SK-MEL-5 (cell line): ENCODE results near the gene ZBTB26. TPM values are rescaled to one million over a fixed set of nuclear protein-coding genes. Genes with fewer than 3 reads are reported as not detected.
"Not testable (repeated sequence)": the region's sequence is repeated elsewhere in the genome, so short reads cannot be mapped to it uniquely, and the experiment has no call there.

Source experiments
- DNase-seq: peaks from one replicate; pipeline ENCODE4 v3.0.0-alpha.2; 2016; ENCODE audit warnings: low read depth, low spot score
- in situ Hi-C: cut with HindIII; loops from 2 replicates; pipeline ENCODE4 v1.10.0; 2016; ENCODE audit warnings: low sequenced_read_pairs, high pct_unique_total_duplicates, low pct_unique_long_range_greater_than_20kb
- total RNA-seq: library from RNA; depleted of rRNA; stranded (reverse); fragments of >200 nt; shearing (Covaris generic); gene quantifications from 2 replicates; pipeline ENCODE4 v1.2.3, GENCODE V29; 2014

ZBTB26 gene
- total RNA-seq, 1 experiment from 2014 or later: 4.6 TPM

DNA sequence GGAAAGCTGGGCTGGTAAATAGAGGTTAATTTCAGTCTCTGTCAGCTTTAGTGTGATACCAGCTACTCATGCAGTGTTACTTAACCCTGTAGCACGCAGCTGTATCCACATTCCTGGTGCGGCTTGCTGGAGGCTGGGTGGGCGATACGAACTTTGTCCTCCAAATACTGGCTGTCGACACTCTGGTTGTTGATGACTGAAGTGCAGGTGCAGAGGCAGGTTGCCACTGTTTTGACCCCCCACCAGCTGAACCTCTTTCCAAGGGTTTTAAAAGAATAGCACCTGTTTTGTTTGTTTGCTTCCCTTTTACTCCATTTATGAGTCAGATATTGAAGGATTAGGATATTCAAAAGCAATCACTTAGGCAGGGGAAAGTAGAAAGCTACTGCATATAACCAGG lies 5.2 kb upstream of the ZBTB26 start:
- in situ Hi-C loops: no loop called here
- no peak for DNase-seq

DNA sequence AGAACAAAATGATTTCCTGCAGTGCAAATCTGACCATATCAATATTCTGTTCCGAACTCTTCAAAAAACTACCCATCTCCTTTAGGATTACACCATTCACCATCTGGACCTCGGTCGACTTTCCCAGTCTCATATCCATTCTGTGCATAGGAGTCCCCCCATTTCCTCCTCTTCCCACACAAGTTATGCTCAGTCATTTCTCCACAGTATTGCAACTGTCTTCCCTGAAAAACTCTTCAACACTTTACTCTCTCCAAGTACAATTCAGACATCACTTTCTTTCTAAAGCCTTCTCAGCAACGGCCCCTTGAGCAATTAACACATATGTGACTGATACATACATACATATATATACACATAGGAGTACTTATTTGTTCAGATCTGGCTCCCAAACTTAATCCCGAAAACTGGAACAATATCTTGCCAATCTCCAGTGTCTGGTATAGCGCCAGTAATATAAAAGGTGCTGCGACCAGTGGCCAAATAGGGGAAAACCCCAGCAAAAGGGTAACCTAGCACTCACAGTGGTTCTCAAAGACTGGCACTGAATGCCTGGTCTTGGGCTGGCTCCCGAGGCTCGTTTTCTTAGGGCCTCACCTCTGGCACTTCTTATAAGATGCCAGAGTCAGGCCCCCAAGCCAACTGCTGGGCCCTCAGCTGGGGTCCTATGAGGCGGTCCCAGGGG lies 629 bp downstream of the ZBTB26 start:
- DNase-seq: no peak
- in situ Hi-C loops: no loop called here

DNA sequence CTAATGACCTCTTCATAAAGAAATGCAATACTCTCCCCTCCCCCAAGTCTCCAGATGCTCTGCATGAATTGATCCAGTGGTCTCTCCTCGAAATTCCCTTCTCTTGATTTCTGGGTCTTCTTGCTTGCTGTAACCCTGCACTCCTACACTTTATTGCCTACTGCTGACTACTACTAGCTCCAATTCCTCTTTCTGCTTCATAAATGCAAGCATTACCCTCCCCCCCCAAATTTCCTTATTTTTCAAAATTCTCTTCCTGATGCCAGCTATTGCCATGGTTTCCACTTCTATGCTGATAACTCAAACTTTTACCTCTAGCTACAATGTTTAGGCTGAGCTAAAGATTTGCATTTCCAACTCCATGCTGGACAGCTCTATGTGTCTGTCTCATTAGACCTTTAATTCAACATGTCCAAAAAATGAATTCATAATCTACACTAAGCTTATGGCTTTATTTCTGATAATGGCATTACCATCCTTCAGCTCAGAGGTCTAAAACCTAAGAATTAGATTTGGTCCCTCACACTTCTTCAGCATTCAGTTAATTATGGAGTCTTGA lies 1.4 kb downstream of the ZBTB26 start:
- no peak for DNase-seq
- in situ Hi-C loops: no loop called here

DNA sequence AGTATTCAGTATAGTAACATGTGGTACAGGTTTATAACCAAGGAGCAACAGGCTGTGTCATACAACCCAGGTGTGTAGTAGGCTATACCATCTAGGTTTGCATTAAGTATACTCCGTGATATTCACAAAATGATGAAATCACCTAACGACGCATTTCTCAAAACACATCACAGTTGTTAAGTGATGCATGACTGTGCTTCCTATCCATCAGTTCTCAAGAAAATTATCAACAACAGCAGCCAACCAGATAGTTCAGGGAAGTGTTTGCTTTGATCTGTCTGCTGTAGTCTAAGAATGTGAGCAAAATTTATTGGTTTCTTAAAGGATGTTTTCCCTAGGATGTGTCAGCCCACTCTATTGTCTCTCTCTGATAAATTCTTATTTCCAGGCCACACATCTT lies 7.4 kb downstream of the ZBTB26 start:
- no peak for DNase-seq

DNA sequence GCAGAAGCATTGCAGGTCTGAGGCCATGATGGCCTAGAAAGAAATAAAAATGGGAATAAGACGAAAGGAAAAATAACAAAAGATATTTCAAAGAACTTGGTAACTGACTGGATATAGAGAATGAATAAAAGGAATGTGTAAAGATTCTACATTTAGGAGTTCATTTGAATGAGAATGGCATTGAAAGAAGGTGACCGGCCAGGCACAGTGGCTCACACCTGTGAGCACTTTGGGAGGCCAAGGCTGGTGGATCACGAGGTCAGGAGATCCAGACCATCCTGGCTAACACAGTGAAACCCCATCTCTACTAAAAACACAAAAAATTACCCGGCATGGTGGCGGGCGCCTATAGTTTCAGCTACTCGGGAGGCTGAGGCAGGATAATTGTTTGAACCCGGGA lies 8.6 kb downstream of the ZBTB26 start:
- DNase-seq: no peak
- in situ Hi-C loops: no loop called here

More for the DNA sequence above, 7.4 kb downstream of the ZBTB26 start:
- in situ Hi-C loops: no loop called here

DNA sequence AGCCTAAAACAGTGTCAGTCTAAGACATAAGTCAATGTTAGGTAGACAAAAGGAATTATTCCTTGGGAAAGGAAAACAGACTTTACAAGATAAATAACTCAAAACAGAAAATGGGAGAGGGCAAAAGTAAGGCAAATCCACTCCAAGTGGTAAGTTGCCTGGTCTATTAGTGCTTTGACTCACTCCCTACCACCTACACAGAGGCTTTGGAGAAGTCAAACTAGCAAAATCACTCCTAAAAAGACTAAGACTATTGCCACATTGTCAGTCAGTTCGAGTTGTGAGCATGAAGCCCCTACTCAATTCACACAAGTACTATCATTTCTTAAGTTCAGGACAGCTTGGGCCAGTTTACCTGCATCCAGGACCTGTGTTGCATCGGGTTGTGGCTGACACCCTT lies 13.0 kb downstream of the ZBTB26 start:
- DNase-seq: no peak
- in situ Hi-C loops: no loop called here

DNA sequence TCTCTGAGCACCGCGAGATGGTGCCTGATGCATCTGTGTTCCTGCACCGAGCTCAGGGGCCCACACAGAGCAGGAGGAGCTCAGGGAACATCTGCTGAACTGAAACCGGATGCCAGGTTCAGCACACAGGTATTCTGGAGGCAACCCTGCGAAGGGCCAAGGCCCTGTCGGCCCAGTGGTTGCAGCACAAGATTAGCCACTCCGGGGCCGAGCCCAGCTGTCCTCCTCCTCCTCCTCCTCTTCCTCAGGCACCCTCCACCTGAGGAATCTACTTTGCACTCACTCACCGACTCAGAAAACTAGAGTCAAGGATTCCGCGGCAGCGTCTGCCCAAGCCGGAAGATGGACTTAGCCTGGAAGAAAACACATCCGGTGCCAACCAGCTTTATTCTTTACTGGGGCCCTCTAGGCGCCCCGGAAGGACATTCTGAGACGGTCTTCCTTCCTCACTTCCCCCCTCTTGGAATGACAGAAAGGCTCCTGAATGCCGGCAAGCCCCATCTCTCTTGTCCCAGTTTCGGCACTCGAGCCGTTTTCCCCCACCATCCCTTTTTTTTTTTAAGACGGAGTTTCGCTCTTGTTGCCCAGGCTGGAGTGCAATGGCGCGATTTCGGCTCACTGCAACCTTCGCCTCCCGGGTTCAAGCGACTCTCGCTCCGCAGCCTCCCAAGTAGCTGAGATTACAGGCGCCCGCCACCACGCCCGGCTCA lies 18.2 kb downstream of the ZBTB26 start, which contains the start of gene ZBTB6:
Gene ZBTB6, minus strand, starts transcription at position 360 of the 710 bp plus-strand sequence. CDS start 1,251 bp downstream, outside the sequence.
- in situ Hi-C loops: no loop called here

DNA sequence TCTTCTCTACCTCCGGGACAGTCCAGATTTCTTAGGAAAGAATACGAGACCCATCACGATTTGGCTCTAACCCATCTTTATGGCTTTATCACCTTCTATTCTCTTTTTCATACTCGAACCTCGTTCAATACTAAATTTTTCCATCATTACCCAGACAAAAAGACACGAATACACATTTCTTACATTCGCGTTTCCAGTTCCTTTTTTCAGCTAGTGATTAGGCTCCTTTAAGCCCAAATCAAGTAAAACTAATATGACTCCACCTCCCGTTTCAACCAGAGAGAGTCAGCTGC lies 18.7 kb downstream of the ZBTB26 start:
- DNase-seq: no peak
- in situ Hi-C loops: no loop called here

More for the DNA sequence above, 18.2 kb downstream of the ZBTB26 start, which contains the start of gene ZBTB6:
- DNase-seq: peak; percentile 88

DNA sequence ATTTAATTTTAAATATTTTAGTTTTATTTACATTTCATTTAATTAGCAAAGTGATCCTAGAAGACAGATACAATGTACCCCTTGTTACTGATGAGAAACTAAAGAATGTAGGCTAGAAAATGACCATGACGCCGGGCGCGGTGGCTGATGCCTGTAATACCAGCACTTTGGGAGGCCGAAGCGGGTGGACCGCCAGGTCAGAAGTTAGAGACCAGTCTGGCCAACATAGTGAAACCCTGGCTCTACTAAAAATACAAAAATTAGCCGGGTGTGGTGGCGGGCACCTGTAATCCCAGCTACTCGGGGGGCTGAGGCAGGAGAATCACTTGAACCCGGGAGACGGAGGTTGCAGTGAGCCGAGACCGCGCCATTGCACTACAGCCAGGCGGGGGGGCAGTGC lies 25.2 kb downstream of the ZBTB26 start:
- DNase-seq, in situ Hi-C loops: not testable (repeated sequence)

DNA sequence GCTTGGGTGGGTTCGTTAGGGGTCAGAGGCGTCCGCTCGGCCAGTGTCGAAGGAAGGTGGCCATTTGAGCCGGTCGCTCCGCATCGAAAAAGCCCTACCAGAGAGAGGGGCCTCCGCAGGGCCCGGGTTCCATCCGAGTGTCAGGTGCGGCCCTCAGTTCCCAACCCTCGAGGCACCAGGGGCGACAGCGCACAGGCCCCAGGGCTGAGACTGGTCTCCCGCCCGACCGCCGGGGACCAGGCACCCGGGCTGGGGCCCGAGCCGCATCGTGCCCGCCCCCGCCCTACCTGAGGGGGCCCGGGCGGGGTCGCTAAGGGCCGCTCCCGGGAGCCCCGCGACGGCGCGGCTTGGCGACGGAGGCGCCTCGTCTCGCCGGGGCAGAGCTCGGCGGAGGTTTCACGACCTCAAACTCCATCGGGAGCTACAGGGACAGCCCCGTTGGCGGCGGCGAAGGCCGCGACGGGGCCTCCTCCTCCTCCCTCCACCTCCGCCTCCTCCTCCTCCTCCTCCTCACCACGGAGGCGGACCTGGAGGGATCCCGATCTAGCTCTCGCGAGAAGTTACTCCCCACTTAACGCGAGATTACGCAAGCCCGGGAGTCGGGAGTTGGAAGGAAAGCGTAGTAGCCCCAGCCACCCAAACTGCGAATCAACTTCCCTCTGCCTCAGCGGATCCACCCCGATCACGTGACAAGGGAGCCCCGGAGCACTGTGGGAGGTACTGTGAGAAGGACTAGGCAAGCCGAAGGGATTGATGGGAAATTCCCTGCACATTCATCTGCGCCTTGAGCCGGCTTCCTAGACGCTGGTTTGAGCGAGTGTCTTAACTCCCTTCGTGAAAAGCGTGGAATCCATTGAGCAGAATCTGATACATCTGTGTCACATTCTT lies 26.2 kb downstream of the ZBTB26 start, which contains the start of gene RC3H2:
Gene RC3H2, minus strand, starts transcription at position 537 of the 888 bp plus-strand sequence. CDS start 7,850 bp downstream, outside the sequence.
- in situ Hi-C loops: no loop called here
- DNase-seq: peak; percentile 100

DNA sequence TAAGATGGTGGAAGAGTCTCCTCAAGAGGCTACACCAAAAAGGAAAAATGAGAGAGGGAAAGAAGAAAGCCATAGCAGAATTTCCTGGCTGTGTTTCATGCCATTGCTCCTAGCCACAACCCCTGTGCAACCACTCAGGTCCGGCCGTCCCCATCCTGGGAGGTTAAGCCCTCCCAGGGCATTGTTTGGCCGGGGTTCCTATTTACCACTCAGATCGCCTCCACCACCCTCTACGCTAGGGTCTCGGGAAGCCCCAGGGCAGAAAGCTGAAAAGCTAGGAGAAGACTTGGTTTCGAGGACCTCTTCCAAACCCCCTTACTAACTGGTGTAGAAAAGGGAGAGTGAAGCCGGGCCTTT lies 26.9 kb downstream of the ZBTB26 start:
- in situ Hi-C loops: no loop called here
- DNase-seq: peak; percentile 48

DNA sequence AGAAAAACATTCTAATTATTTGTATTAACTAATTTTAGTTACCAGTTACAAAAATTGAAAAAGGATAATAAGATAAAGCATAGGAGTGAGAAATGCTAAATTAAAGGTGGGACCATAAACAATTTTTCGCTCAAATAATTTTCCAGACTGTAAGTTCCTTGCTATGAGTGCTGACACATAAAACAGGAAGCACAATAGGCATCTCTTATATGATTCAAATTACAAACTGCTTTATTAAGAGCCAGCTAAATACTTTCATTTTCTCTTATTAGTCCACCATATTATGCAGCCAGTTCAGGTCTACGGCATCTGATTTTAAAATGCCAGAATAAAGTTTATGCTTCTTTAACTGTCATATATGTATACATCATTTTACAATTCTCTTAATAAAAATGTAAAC lies 30.5 kb downstream of the ZBTB26 start:
- no peak for DNase-seq
- in situ Hi-C loops: no loop called here

DNA sequence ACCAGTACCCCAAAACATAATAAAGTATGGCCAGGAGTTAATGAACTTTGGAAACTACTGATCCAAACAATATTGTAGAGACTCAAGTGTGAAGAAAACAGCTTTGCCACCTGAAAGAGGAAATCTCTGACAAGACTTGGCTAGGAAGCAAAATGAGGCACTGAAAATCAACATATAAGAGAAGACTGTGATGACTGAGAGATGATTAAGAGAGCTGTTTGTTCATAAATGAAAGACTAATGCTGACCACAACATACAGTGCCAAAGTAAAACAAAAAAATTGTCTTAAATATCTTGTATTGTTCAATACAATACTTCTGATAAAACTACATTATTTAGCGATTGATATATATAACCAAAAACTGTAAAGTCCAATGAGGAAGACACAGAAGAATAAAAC lies 33.3 kb downstream of the ZBTB26 start:
- no peak for DNase-seq

DNA sequence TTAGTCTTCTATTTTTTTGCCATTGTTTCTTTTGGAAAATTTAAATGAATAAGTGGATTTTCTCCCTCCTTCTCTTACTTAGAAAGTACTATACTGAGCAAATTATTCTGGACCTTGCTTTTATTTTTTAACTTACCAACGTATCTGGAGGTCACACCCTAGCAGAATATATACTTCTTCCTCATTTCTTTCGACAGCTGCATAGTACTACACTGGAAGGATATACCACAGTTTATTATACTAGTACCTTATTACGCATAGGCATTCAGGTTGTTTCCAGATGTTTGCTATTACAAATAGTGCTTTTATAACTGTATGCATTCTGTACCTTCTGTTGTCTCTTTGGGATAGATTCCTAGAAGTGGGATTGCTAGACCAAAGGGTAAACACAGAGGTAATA lies 42.8 kb downstream of the ZBTB26 start:
- in situ Hi-C loops: no loop called here

More for the DNA sequence above, 33.3 kb downstream of the ZBTB26 start:
- in situ Hi-C loops: no loop called here

DNA sequence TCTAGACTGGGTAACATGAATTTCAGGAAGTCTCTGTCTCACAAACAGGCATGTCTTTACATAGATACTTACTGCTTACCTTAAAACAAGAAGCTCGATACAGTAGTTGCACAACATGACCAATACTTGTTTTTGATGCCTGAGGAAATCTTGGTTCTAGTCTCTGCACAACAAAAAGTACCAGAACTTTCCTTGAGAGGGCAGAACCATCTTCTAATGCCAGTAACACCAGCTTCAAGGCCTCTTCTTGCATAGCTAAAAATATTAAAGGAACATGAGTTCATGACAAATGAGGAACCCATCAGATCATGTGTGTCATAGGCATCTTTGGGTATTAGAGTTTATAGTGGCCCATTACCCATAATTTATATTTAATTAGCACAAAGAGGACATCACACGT lies 48.2 kb downstream of the ZBTB26 start:
- in situ Hi-C loops: no loop called here
- DNase-seq: no peak

More for the DNA sequence above, 42.8 kb downstream of the ZBTB26 start:
- DNase-seq: no peak

DNA sequence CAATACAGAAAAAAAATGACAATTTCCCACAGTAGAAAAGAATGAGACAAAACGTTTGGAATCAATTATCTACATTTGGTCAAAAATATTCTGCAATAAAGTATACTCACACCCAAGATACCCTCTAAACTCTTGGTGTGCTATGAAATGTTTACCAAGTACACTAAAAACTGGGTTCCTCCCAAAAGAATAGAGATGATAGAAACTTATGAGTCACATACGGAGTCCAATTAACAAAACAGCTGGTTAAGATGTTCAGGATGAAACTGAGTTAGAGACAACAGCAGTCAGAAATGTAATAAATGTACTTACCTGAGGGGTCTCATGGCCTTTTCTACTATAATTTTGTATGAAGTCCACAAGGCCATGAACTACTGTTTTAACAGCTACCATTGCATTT lies 51.9 kb downstream of the ZBTB26 start:
- no peak for DNase-seq
- in situ Hi-C loops: no loop called here

DNA sequence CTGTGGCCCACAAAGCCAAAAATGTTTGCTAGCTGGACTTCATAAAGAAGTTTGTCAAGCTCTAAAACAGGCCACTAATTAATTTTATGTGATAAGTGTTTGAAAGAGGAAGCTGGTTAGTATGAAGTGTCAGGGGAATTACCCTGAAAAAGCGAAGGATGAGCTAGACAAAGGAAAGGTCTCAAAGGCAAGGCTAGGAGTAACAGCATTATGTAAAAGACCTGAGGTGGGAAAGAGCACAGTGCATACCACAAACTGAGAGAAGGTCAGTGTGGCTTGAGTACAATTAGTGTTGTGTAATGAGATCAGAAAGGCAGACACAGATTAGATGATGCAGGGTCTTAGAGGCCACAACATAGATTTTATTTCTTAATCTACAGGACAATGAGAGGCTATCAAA lies 55.8 kb downstream of the ZBTB26 start:
- no peak for DNase-seq
- in situ Hi-C loops: no loop called here

DNA sequence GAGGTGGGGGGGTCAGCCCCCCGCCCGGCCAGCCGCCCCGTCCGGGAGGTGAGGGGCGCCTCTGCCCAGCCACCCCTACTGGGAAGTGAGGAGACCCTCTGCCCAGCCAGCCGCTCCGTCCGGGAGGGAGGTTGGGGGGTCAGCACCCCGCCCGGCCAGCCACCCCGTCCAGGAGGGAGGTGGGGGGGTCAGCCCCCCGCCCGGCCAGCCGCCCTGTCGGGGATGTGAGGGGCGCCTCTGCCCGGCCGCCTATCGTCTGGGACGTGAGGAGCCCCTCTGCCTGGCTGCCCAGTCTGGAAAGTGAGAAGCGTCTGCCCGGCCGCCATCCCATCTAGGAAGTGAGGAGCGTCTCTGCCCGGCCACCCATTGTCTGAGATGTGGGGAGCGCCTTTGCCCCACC lies 64.0 kb downstream of the ZBTB26 start:
- DNase-seq, in situ Hi-C loops: not testable (repeated sequence)
